Measurements from ENCODE around the gene TMTC1. TPM values are rescaled to one million over a fixed set of nuclear protein-coding genes. Genes with fewer than 3 reads are reported as not detected.

Gene TMTC1
- total RNA-seq, 1 donor from 2014 or later = 1.4 TPM

DNA sequence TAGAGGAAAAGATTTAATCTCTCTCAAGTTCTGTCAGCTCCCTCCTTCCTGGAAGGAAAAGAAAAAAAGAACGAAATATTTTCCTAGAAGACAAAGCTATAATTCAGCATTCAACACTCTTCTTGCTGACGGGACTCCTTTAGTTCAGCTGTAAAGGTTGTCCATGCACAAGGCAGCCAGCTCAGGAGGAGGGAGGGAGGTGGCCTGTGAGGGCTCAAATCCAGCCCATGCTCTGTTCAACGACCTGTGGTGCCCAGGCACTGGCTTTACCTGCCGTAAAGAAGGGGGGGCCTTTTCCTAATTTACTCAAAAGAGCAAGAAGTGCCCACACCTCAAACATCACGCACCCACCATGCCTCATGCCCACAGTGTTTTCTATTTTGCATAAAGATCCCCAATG is 109.3 kb downstream of the TMTC1 start:
- Mint-ChIP-seq H3K27ac (ENCODE audit: unreplicated experiment) (no peak overlapping the region), H3K4me3 (ENCODE audit: unreplicated experiment) (no peak overlapping the region), H3K36me3 (ENCODE audit: unreplicated experiment) (no peaks in the 10 kb centered on the region), H3K27me3 (ENCODE audit: unreplicated experiment) (no peaks in the 10 kb centered on the region), H3K4me1 (ENCODE audit: low read depth, unreplicated experiment) (no peaks in the 10 kb centered on the region), H3K9me3 (ENCODE audit: unreplicated experiment) (no peaks in the 10 kb centered on the region)
- TF ChIP-seq, protein P1, sequence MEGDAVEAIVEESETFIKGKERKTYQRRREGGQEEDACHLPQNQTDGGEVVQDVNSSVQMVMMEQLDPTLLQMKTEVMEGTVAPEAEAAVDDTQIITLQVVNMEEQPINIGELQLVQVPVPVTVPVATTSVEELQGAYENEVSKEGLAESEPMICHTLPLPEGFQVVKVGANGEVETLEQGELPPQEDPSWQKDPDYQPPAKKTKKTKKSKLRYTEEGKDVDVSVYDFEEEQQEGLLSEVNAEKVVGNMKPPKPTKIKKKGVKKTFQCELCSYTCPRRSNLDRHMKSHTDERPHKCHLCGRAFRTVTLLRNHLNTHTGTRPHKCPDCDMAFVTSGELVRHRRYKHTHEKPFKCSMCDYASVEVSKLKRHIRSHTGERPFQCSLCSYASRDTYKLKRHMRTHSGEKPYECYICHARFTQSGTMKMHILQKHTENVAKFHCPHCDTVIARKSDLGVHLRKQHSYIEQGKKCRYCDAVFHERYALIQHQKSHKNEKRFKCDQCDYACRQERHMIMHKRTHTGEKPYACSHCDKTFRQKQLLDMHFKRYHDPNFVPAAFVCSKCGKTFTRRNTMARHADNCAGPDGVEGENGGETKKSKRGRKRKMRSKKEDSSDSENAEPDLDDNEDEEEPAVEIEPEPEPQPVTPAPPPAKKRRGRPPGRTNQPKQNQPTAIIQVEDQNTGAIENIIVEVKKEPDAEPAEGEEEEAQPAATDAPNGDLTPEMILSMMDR (IDR thresholded peaks at IDR 0.05; ENCODE audit: partially characterized antibody, unreplicated experiment) = no peak
- no peak for DNase-seq

DNA sequence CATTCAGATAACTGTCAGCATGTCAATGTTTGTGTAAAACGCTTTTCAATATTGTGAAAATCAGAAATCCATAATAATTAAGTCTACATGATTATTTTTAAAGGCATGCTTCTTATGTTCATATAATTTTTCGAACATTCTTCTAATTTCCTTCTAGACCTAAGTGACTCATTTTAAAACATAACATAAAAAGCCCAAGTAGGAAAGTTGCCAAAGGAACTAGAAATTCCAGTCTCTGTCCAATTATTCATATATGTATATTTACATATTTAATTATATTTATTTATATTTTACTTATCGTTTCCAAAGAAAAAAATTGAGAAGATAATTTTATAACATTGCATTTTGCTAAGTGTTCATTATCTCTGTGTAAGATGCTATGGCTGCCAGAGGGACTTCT is 110.4 kb downstream of the TMTC1 start:
- Mint-ChIP-seq H3K4me1 (ENCODE audit: low read depth, unreplicated experiment) (no peaks in the 10 kb centered on the region), H3K9me3 (ENCODE audit: unreplicated experiment) (no peaks in the 10 kb centered on the region), H3K4me3 (ENCODE audit: unreplicated experiment) (no peak overlapping the region), H3K27ac (ENCODE audit: unreplicated experiment) (no peak overlapping the region), H3K27me3 (ENCODE audit: unreplicated experiment) (no peaks in the 10 kb centered on the region), H3K36me3 (ENCODE audit: unreplicated experiment) (no peaks in the 10 kb centered on the region)
- TF ChIP-seq, protein P1 (IDR thresholded peaks at IDR 0.05; ENCODE audit: partially characterized antibody, unreplicated experiment) = no peak
- DNase-seq = no peak

DNA sequence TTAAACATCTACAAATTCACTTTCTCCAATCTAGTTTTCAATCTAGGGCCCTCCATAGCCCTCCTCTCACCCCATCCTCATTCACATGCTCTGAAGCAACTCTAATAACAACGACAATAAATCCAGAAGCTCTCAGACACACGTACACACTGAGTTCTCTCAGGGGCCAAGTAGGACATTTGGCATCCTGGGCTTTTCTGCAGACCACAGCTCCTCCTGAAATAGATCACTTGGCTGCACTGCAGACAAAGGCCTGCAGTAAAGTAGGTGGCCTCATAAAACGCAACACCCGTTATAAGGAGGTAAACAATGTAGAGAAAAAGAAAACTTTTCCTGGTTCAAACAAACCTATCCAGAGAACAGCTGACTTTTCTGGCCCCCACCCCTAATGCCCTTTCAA is 111.2 kb downstream of the TMTC1 start:
- H3K27ac Mint-ChIP-seq (ENCODE audit: unreplicated experiment) = no peak overlapping the region
- no peaks in the 10 kb centered on the region for H3K4me1 Mint-ChIP-seq (ENCODE audit: low read depth, unreplicated experiment)
- H3K36me3 Mint-ChIP-seq (ENCODE audit: unreplicated experiment) = no peaks in the 10 kb centered on the region
- TF ChIP-seq, protein P1 (IDR thresholded peaks at IDR 0.05; ENCODE audit: partially characterized antibody, unreplicated experiment) = no peak
- H3K4me3 Mint-ChIP-seq (ENCODE audit: unreplicated experiment) = no peak overlapping the region
- no peaks in the 10 kb centered on the region for H3K27me3 Mint-ChIP-seq (ENCODE audit: unreplicated experiment)
- DNase-seq = no peak
- H3K9me3 Mint-ChIP-seq (ENCODE audit: unreplicated experiment) = no peaks in the 10 kb centered on the region

DNA sequence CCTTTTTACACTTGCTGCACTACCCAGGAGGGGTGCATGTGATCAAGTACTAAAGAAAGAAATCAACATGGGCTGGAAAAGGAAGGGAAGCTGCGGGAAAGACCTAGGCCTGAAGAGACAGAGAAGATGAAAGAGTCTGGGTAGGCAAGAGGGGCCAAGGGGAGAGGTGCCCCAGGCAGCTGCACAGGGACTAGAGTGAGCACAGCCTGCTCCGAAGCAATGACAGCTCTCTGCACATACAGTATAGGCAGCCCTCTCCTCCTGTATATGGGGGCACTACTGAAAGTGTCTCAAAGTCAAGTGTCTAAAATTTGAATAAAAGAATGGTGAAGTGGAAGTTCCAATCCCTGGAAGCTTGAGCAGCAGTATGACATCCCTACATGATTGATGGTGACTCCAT is 112.0 kb downstream of the TMTC1 start:
- TF ChIP-seq, protein P1 (IDR thresholded peaks at IDR 0.05; ENCODE audit: partially characterized antibody, unreplicated experiment) = no peak
- no peak for DNase-seq
- Mint-ChIP-seq H3K27me3 (ENCODE audit: unreplicated experiment) (no peaks in the 10 kb centered on the region), H3K9me3 (ENCODE audit: unreplicated experiment) (no peaks in the 10 kb centered on the region), H3K27ac (ENCODE audit: unreplicated experiment) (no peak overlapping the region), H3K4me3 (ENCODE audit: unreplicated experiment) (no peak overlapping the region), H3K4me1 (ENCODE audit: low read depth, unreplicated experiment) (no peaks in the 10 kb centered on the region), H3K36me3 (ENCODE audit: unreplicated experiment) (no peaks in the 10 kb centered on the region)

DNA sequence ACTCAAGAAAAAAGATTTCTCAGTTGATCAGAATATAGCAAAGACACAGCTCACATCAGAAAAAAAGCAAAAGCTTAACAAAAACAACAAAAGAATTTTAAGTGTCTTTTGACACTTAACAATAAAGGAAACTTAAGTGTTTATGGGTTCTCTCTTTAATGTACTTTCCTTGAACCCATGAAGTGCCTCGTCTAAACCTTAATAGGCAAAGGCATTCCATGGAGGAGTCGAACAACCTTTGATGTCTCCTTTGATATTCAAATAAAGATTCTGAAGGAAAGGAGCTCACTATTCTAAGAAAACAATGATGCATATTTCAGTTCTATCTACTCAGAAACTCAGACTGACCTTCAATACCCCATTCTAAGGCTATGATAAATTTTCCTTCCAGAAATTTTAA is 116.7 kb downstream of the TMTC1 start:
- no peaks in the 10 kb centered on the region for H3K9me3 Mint-ChIP-seq (ENCODE audit: unreplicated experiment)
- no peaks in the 10 kb centered on the region for H3K27me3 Mint-ChIP-seq (ENCODE audit: unreplicated experiment)
- TF ChIP-seq, protein P1 (IDR thresholded peaks at IDR 0.05; ENCODE audit: partially characterized antibody, unreplicated experiment) = no peak
- DNase-seq = no peak
- H3K4me1 Mint-ChIP-seq (ENCODE audit: low read depth, unreplicated experiment) = no peaks in the 10 kb centered on the region
- H3K4me3 Mint-ChIP-seq (ENCODE audit: unreplicated experiment) = no peak overlapping the region
- no peaks in the 10 kb centered on the region for H3K36me3 Mint-ChIP-seq (ENCODE audit: unreplicated experiment)
- H3K27ac Mint-ChIP-seq (ENCODE audit: unreplicated experiment) = no peak overlapping the region

All from glutamatergic neuron (in vitro differentiated cells).